GM10248 (cell line): ENCODE measurements around the gene KIAA0513.

Experiments used
- CTCF ChIA-PET: fragments of 300-600 bp; sonication (Branson Sonifier 250); formaldehyde crosslinking; extraction: SDS; loops from one replicate; lab custom pipeline; 2021; ENCODE audit warnings: antibody characterized with exemption; lab: Yijun Ruan, JAX
- POLR2A ChIA-PET: fragments of 350-650 bp; sonication (Branson Sonifier 250); formaldehyde crosslinking; extraction: SDS; loops from one replicate; lab custom pipeline; 2020; ENCODE audit warnings: antibody characterized with exemption; lab: Yijun Ruan, JAX
- DNase-seq: peaks from one replicate; pipeline ENCODE4 v3.0.0; 2012; ENCODE audit errors: extremely low spot score
- CTCF ChIP-seq: IDR thresholded peaks from 2 replicates; pipeline ENCODE4 v1.5.1; 2012; ENCODE audit warnings: mild to moderate bottlenecking, low read depth; ENCODE audit errors: extremely low read depth, missing control alignments, control extremely low read depth

Gene KIAA0513

GRCh38 chr16:85027349-85027957 is at the start of gene KIAA0513:
Gene KIAA0513 (plus strand): TSS chr16:85027795. CDS start chr16:85067072, 39,277 bp downstream.
- ChIA-PET POLR2A (interaction anchor here (0.9 kb wide), 1 partner anchor 17 kb away, joined by 3 read pairs; the partner anchor contains the start of gene ZDHHC7), CTCF (interaction anchor here (0.8 to 2.5 kb wide), 10 partner anchors 10 to 273 kb away, joined by 3 to 21 read pairs (median 4); partner anchors contain the start of gene ZDHHC7)
- DNase-seq = peak; percentile 99
- peak; percentile 31 for TF ChIP-seq CTCF

GRCh38 chr16:84979516-84979915 is 48.1 kb upstream of the KIAA0513 start:
- no peak for DNase-seq
- TF ChIP-seq CTCF = no peak
- CTCF ChIA-PET = interaction anchor here (1.2 to 2.1 kb wide), 3 partner anchors 8 to 225 kb away, joined by 3 to 14 read pairs (median 5); no protein-coding TSS in a partner anchor
- POLR2A ChIA-PET = no interaction called here

- TF ChIP-seq CTCF = no peak
- POLR2A ChIA-PET = no interaction called here
- CTCF ChIA-PET = interaction anchor here (0.9 to 2.0 kb wide), 2 partner anchors 11 to 104 kb away, joined by 5 to 14 read pairs; no protein-coding TSS in a partner anchor
- DNase-seq = no peak
Measured at GRCh38 chr16:84982434-84982833, 45.2 kb upstream of the KIAA0513 start.

- no peak for DNase-seq
Measured at GRCh38 chr16:84985079-84986065, 42.2 kb upstream of the KIAA0513 start.

GRCh38 chr16:84986102-84986501 is 41.5 kb upstream of the KIAA0513 start:
- DNase-seq = no peak
- POLR2A ChIA-PET = no interaction called here
- CTCF ChIA-PET = interaction anchor here (0.9 to 2.0 kb wide), 3 partner anchors 15 to 101 kb away, joined by 3 to 8 read pairs (median 4); no protein-coding TSS in a partner anchor
- no peak for TF ChIP-seq CTCF

More at GRCh38 chr16:84985079-84986065, 42.2 kb upstream of the KIAA0513 start:
- ChIA-PET POLR2A (no interaction called here), CTCF (interaction anchor here (0.9 to 2.0 kb wide), 3 partner anchors 14 to 102 kb away, joined by 3 to 8 read pairs (median 4); no protein-coding TSS in a partner anchor)
- TF ChIP-seq CTCF = no peak

GRCh38 chr16:84986879-84987278 is 40.7 kb upstream of the KIAA0513 start:
- no peak for TF ChIP-seq CTCF
- CTCF ChIA-PET = interaction anchor here (2.0 kb wide), 1 partner anchor 16 kb away, joined by 8 read pairs; no protein-coding TSS in a partner anchor
- no peak for DNase-seq
- POLR2A ChIA-PET = no interaction called here
